Suprapubic skin (tissue), 3 donors: Measurements from ENCODE around the gene ANKRD18B.
"Not testable (repeated sequence)": the region's sequence is repeated elsewhere in the genome, so short reads cannot be mapped to it uniquely, and the experiment has no call there.

Experiments
- CTCF ChIP-seq, 2 donors: fragments of 200-600 bp in 1 of 2; fragments of 450-650 bp in 1 of 2; sonication (generic) in 1 of 2; IDR thresholded peaks; one replicate each; pipeline ENCODE4 v1.5.1; 2016 to 2019; ENCODE audit warnings: antibody characterized with exemption in 2 of 2, mild to moderate bottlenecking in 1 of 2, moderate library complexity in 1 of 2
- POLR2AphosphoS5 ChIP-seq, 3 donors: sonication (generic); formaldehyde crosslinking; IDR thresholded peaks; one replicate each; pipeline ENCODE4 v1.6.1; 2017; ENCODE audit warnings: antibody characterized with exemption in 3 of 3

GRCh38 chr9:33545715-33546114 lies 21.7 kb downstream of the ANKRD18B start:
- not testable (repeated sequence) for TF ChIP-seq POLR2AphosphoS5, CTCF (IDR thresholded peaks at IDR 0.05)
